ENCODE data around the gene LRFN3. TPM values are rescaled to one million over a fixed set of nuclear protein-coding genes. Genes with fewer than 3 reads are reported as not detected.

Gene LRFN3
- total and polyA plus RNA-seq, 2 of the 4 experiments (the other 2 are of a cell fraction), result 0.36 to 4.8 TPM

GRCh38 chr19:35889370-35890112, 46.6 kb upstream of the LRFN3 start:
- Histone ChIP-seq H2AFZ (replicated peaks; ENCODE audit: low read length, poor library complexity) (no peak overlapping the region), H3K4me1 (ENCODE audit: control insufficient read depth, insufficient read depth, low read length) (no peaks in the 10 kb centered on the region), H3K14ac (replicated peaks; ENCODE audit: low read depth, low read length) (no peak overlapping the region), H4K8ac (ENCODE audit: low read depth in 2 of 2, low read length in 2 of 2) (no peak overlapping the region), H3K9me1 (ENCODE audit: insufficient read depth, low read length) (no peaks in the 10 kb centered on the region; the same call in 1 of the 2 replicates), H3K79me1 (ENCODE audit: low read depth in 1 of 2, low read length in 2 of 2) (peaks cover 2 to 8% of the 10 kb centered on the region in 2 experiments; a peak in 1 of 4 replicates), H4K91ac (ENCODE audit: insufficient read depth, low read depth, low read length) (no peak overlapping the region), H4K20me1 (ENCODE audit: insufficient read depth, low read length) (no peaks in the 10 kb centered on the region), H3K56ac (ENCODE audit: extremely low read depth, insufficient read depth, low read length) (no peak overlapping the region), H3K9ac (ENCODE audit: low read depth, low read length) (no peak overlapping the region), H2AK9ac (replicated peaks; ENCODE audit: low read depth, low read length, poor library complexity) (no peak overlapping the region), H3K18ac (ENCODE audit: low read depth, low read length) (no peak overlapping the region), H3K9me3 (ENCODE audit: control insufficient read depth, insufficient read depth, low read length) (no peaks in the 10 kb centered on the region), H4K5ac (ENCODE audit: low read depth, low read length) (no peak overlapping the region), H2BK5ac (ENCODE audit: low read depth, low read length, poor library complexity, severe bottlenecking) (no peak overlapping the region), H3K36me3 (ENCODE audit: control insufficient read depth, insufficient read depth, low read length) (peaks cover 35% of the 10 kb centered on the region), H3K23ac (ENCODE audit: low read depth, low read length) (no peak overlapping the region), H3K4ac (ENCODE audit: low read depth, low read length) (no peak overlapping the region), H2BK120ac (ENCODE audit: low read depth, low read length) (no peak overlapping the region), H3K4me2 (ENCODE audit: low read depth, low read length) (no peak overlapping the region), H3K27me3 (ENCODE audit: control insufficient read depth, insufficient read depth, low read length) (no peaks in the 10 kb centered on the region), H3K27ac (ENCODE audit: insufficient read depth, low read length) (no peak overlapping the region), H2BK20ac (ENCODE audit: low read depth, low read length) (no peak overlapping the region), H2BK15ac (ENCODE audit: low read depth, low read length) (no peak overlapping the region), H2AK5ac (ENCODE audit: low read depth, low read length) (no peak overlapping the region), H3K4me3 (ENCODE audit: insufficient read depth, low read depth, low read length) (no peak overlapping the region)
- TF ChIP-seq NFE2L2 (IDR thresholded peaks at IDR 0.05; ENCODE audit: low read depth, low read length), result no peak
- TF ChIP-seq RCOR1 (IDR thresholded peaks at IDR 0.05; ENCODE audit: insufficient replicate concordance, low read length), result no peak
- no peak for TF ChIP-seq RFX5 (IDR thresholded peaks at IDR 0.05; ENCODE audit: low read depth, low read length)
- TF ChIP-seq MAZ (IDR thresholded peaks at IDR 0.05; ENCODE audit: borderline replicate concordance, low read depth, low read length), result no peak
- no peak for TF ChIP-seq CEBPB (IDR thresholded peaks at IDR 0.05; ENCODE audit: low read depth, low read length)
- no peak for TF ChIP-seq USF2 (IDR thresholded peaks at IDR 0.05; ENCODE audit: low read depth, low read length)
- TF ChIP-seq CHD1 (IDR thresholded peaks at IDR 0.05; ENCODE audit: low read depth, low read length), result no peak
- no peak for TF ChIP-seq BHLHE40 (IDR thresholded peaks at IDR 0.05; ENCODE audit: low read depth, low read length)
- no peak for TF ChIP-seq FOS (IDR thresholded peaks at IDR 0.05; ENCODE audit: low read depth, low read length)
- TF ChIP-seq SMC3 (IDR thresholded peaks at IDR 0.05; ENCODE audit: low read depth, low read length), result no peak
- CTCF ChIA-PET, result no interaction called here
- DNase-seq (no peak), ATAC-seq (ENCODE audit: low read depth) (no peak)
- dilution Hi-C loops (cut with HindIII; ENCODE audit: low sequenced_read_pairs, unreplicated experiment), result no loop called here
- POLR2A ChIA-PET (ENCODE audit: unreplicated experiment), result no interaction called here
- in situ Hi-C loops (cut with MboI; ENCODE audit: low sequenced_read_pairs), result loop anchor here (5.0 kb wide), 1 partner anchor 43 kb away; no protein-coding TSS in a partner anchor
- intact Hi-C loops (cut with micrococcal nuclease), result no loop called here
- no TSS peak for BruUV-seq (replicated peaks)
- WGBS, 2 experiments (ENCODE audit: extremely low coverage in 2 of 2, insufficient read length in 1 of 2), result 89% methylated on average over 13 of the region's 18 CpGs; no CpG with 5 or more reads in 1 of the 2 experiments
